Activated naive CD8-positive, alpha-beta T cell treated with anti-CD3 and anti-CD28 coated beads, Interleukin-2, amount 10 ng/mL, durations not matched to agents 7 days and 5 days (primary cell): ENCODE measurements around the gene GREM1. TPM values are rescaled to one million over a fixed set of nuclear protein-coding genes. Genes with fewer than 3 reads are reported as not detected.

Source experiments
- ATAC-seq: fragments of 150-1000 bp; cut with Tn5 transposase; one replicate; pipeline ENCODE4 v1.10.0; 2021; ENCODE audit warnings: low read depth, moderate library complexity
- POLR2A ChIA-PET: fragments of 350-600 bp; sonication (Branson Sonifier 250); formaldehyde crosslinking; loops from one replicate; lab custom pipeline; 2021; ENCODE audit warnings: antibody characterized with exemption; lab: Charles Lee
- DNase-seq: peaks from one replicate; pipeline ENCODE4 v3.0.0; 2021
- H3K27ac Mint-ChIP-seq: one replicate; pipeline ENCODE4 v1.8.0; 2022; ENCODE audit warnings: mild to moderate bottlenecking, mixed read lengths
- H3K27me3 Mint-ChIP-seq: one replicate; pipeline ENCODE4 v1.8.0; 2022; ENCODE audit warnings: mild to moderate bottlenecking, moderate library complexity, mixed read lengths
- H3K36me3 Mint-ChIP-seq: one replicate; pipeline ENCODE4 v1.8.0; 2021; ENCODE audit warnings: mild to moderate bottlenecking, mixed read lengths
- H3K4me1 Mint-ChIP-seq: one replicate; pipeline ENCODE4 v1.8.0; 2021; ENCODE audit warnings: mixed read lengths
- H3K4me3 Mint-ChIP-seq: one replicate; pipeline ENCODE4 v1.8.0; 2022; ENCODE audit warnings: mild to moderate bottlenecking, moderate library complexity, mixed read lengths
- H3K9me3 Mint-ChIP-seq: one replicate; pipeline ENCODE4 v1.8.0; 2021; ENCODE audit warnings: mixed read lengths
- total RNA-seq, 2 experiments: library from RNA; stranded (reverse); gene quantifications; one replicate each; pipeline ENCODE4 v1.2.3, GENCODE V29; 2021

Gene GREM1
- total RNA-seq, 2 experiments from 2014 or later: not detected

- Mint-ChIP-seq H3K4me3 (no peak overlapping the region), H3K27ac (no peak overlapping the region), H3K27me3 (peaks cover 2% of the 10 kb centered on the region), H3K9me3 (no peaks in the 10 kb centered on the region), H3K4me1 (no peaks in the 10 kb centered on the region), H3K36me3 (no peaks in the 10 kb centered on the region)
- POLR2A ChIA-PET: no interaction called here
- DNase-seq (no peak), ATAC-seq (no peak)
Measured at GRCh38 chr15:32792436-32792835, 74.6 kb downstream of the GREM1 start.

Other genes with a start within 250 kb of the GREM1 start
- 10 to 100 TPM; 41.0 to 44.6 TPM for gene GOLGA8N, start 124.5 kb upstream of the GREM1 start, total RNA-seq
- 100 to 1,000 TPM in 1 of 2 experiments, 10 to 100 TPM in 1; 96.4 to 108 TPM for gene ARHGAP11A, start 102.5 kb upstream of the GREM1 start, total RNA-seq
- gene SCG5, start 76.3 kb upstream of the GREM1 start, total RNA-seq: 1 to 10 TPM; 2.7 to 2.8 TPM